Jurkat, Clone E6-1 (cell line): ENCODE measurements around the gene GLIS2.

Source experiments
- DNase-seq: peaks from one replicate; pipeline ENCODE4 v3.0.0-alpha.2; 2011; ENCODE audit warnings: low read depth, low spot score
- H3K4me3 ChIP-seq: 2 replicates; pipeline ENCODE4 v1.5.1; 2011; ENCODE audit warnings: mild to moderate bottlenecking, low read length, control low read depth, moderate library complexity

GLIS2 gene

GRCh38 chr16:4360538-4361021 lies 44.7 kb downstream of the GLIS2 start:
- no peak for DNase-seq
- no peak overlapping the region for H3K4me3 ChIP-seq

GRCh38 chr16:4361033-4361943 lies 45.4 kb downstream of the GLIS2 start:
- H3K4me3 ChIP-seq: no peak overlapping the region
- no peak for DNase-seq

- no peak overlapping the region for H3K4me3 ChIP-seq
- DNase-seq: no peak
Observed at GRCh38 chr16:4361944-4362311, 46.1 kb downstream of the GLIS2 start.

- no peak overlapping the region for H3K4me3 ChIP-seq
- DNase-seq: no peak
Observed at GRCh38 chr16:4362476-4363135, 46.7 kb downstream of the GLIS2 start.

GRCh38 chr16:4364196-4365013 lies 48.5 kb downstream of the GLIS2 start:
- H3K4me3 ChIP-seq: no peak overlapping the region
- DNase-seq: no peak

GRCh38 chr16:4365014-4365406 lies 49.1 kb downstream of the GLIS2 start:
- H3K4me3 ChIP-seq: no peak overlapping the region
- no peak for DNase-seq

GRCh38 chr16:4365615-4366014 lies 49.7 kb downstream of the GLIS2 start:
- DNase-seq: no peak
- H3K4me3 ChIP-seq: no peak overlapping the region

- DNase-seq: no peak
- no peak overlapping the region for H3K4me3 ChIP-seq
Observed at GRCh38 chr16:4366016-4366415, 50.1 kb downstream of the GLIS2 start.

- DNase-seq: no peak
- H3K4me3 ChIP-seq: no peak overlapping the region
Observed at GRCh38 chr16:4367393-4367856, 51.6 kb downstream of the GLIS2 start.

- no peak overlapping the region for H3K4me3 ChIP-seq
- DNase-seq: no peak
Observed at GRCh38 chr16:4369007-4369733, 53.3 kb downstream of the GLIS2 start.

GRCh38 chr16:4370151-4370550 lies 54.3 kb downstream of the GLIS2 start:
- H3K4me3 ChIP-seq: no peak overlapping the region
- no peak for DNase-seq

- H3K4me3 ChIP-seq: no peak overlapping the region
- no peak for DNase-seq
Observed at GRCh38 chr16:4370570-4371356, 54.9 kb downstream of the GLIS2 start.

- DNase-seq: peak; percentile 32
- peak within 1 kb of the TSS; percentile 13 for H3K4me3 ChIP-seq
Observed at GRCh38 chr16:4371357-4372000, 55.6 kb downstream of the GLIS2 start, which contains the start of gene VASN. Gene VASN (plus strand): TSS chr16:4371848. CDS start chr16:4380878, 9,030 bp downstream.

- H3K4me3 ChIP-seq: peak overlapping the region; percentile 13
- no peak for DNase-seq
Observed at GRCh38 chr16:4372001-4372577, 56.2 kb downstream of the GLIS2 start.

- no peak for DNase-seq
- no peak overlapping the region for H3K4me3 ChIP-seq
Observed at GRCh38 chr16:4372578-4373355, 56.9 kb downstream of the GLIS2 start.

- no peak overlapping the region for H3K4me3 ChIP-seq
- no peak for DNase-seq
Observed at GRCh38 chr16:4373356-4373908, 57.6 kb downstream of the GLIS2 start.
